Body of pancreas (tissue), 4 donors: ENCODE data around the gene GUCA2B.

ENCODE experiments used
- CTCF ChIP-seq, 7 experiments: fragments of 450-650 bp in 4 of 7; fragments of 200-600 bp in 3 of 7; sonication (generic) in 3 of 7; IDR thresholded peaks; one replicate each; pipeline ENCODE4 v1.5.1; 2016 to 2019; ENCODE audit warnings: antibody characterized with exemption in 7 of 7
- POLR2A ChIP-seq, 3 donors: fragments of 450-650 bp; IDR thresholded peaks; one replicate each; pipeline ENCODE4 v1.6.1; 2016; ENCODE audit warnings: antibody characterized with exemption in 3 of 3, mild to moderate bottlenecking in 2 of 3

DNA sequence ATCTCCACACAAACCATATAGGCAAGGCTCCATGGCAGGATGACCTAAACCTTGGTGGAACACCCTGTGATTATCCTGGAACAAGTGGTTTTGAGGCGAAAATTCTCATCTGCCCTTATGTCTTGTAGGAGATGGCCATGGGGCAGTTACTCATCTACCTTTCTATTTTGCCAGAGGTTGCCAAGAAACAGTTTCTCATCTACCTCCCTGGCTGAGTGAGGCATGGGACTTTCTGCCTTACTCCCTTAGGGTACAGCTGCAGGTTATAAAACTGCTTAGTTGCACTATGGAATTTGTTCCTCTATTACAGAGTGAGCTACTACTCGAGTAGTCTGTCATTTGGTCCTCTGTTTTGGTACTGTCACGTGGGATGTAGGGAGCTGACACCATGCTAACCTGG, 42.6 kb downstream of the GUCA2B start:
- TF ChIP-seq POLR2A (IDR thresholded peaks at IDR 0.05) = no peak
- TF ChIP-seq CTCF (IDR thresholded peaks at IDR 0.05) = no peak
